Camera-type eye (tissue), 1 donor: ENCODE measurements around the gene PRPS1. TPM values are rescaled to one million over a fixed set of nuclear protein-coding genes. Genes with fewer than 3 reads are reported as not detected.

Experiments used
- total RNA-seq: library from RNA; depleted of rRNA; stranded (reverse); fragments of >200 nt; gene quantifications from one replicate; pipeline ENCODE4 v1.2.3, GENCODE V29; 2014

PRPS1 gene
- total RNA-seq = 33.0 TPM

DNA sequence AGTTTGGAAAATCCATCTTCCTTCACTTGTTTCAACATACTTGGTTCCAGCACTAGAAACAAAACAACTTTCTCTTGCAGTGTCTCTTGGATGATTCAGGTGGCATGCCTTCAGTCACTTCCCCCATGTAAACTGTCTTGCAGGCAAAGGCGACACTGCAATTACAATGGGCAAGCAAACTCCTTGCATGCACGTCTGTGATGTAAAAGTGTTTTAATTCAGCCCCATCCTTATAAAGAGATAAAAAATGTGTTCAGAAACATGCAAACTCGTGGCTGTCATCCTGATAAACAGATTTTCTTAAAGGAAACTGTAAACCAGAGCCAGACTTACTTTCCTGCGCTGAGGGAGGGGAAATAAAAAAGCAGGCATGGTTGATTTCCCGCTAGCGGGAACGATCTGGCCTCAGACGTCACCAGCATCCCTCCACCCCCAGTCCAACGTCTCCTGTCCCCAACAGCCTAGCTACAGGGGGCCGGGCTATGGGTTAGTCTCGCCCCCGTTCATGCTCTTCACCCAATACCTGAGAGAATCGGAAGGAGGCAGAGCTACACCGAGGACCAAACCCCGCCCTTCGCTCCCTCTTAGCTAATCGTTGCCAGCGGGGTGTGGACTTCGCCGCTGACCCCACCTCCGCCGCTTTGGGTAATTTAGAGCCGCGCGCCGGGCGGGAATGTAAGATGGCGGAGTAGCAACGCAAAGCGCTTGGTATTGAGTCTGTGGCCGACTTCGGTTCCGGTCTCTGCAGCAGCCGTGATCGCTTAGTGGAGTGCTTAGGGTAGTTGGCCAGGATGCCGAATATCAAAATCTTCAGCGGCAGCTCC lies at the start of gene PRPS1:
TSS of gene PRPS1 (plus strand) at position 673 of the 824 bp plus-strand sequence. CDS start at position 792, 119 bp downstream.

Other genes with a start within 250 kb of the PRPS1 start
- 1.2 TPM for gene FRMPD3, start 178.9 kb upstream of the PRPS1 start, total RNA-seq
- 94.8 TPM for gene TSC22D3, start 147.3 kb downstream of the PRPS1 start, total RNA-seq
- gene NCBP2L, start 149.2 kb downstream of the PRPS1 start, total RNA-seq = not detected
- gene MID2, start 197.4 kb downstream of the PRPS1 start, total RNA-seq = 21.8 TPM